Stimulated activated memory B cell treated with anti-CD40 and anti-IgM and Interleukin-4, amounts not matched to agents 10 μg/mL and 1 μg/mL and 100 μg/mL, for 72 hours (primary cell): Measurements from ENCODE around the gene SNAP29.
"Not testable (repeated sequence)": the region's sequence is repeated elsewhere in the genome, so short reads cannot be mapped to it uniquely, and the experiment has no call there.

Experiments
- ATAC-seq: fragments of 150-1000 bp; cut with Tn5 transposase; 2 replicates; pipeline ENCODE4 v1.10.0; 2021
- H3K27ac Mint-ChIP-seq: one replicate; pipeline ENCODE4 v1.8.0; 2022; ENCODE audit warnings: mild to moderate bottlenecking, mixed read lengths
- H3K27me3 Mint-ChIP-seq: one replicate; pipeline ENCODE4 v1.8.0; 2022; ENCODE audit warnings: mixed read lengths
- H3K36me3 Mint-ChIP-seq: one replicate; pipeline ENCODE4 v1.8.0; 2022; ENCODE audit warnings: mixed read lengths
- H3K4me1 Mint-ChIP-seq: one replicate; pipeline ENCODE4 v1.8.0; 2022; ENCODE audit warnings: mixed read lengths
- H3K4me3 Mint-ChIP-seq: one replicate; pipeline ENCODE4 v1.8.0; 2022; ENCODE audit warnings: mild to moderate bottlenecking, moderate library complexity, mixed read lengths
- H3K9me3 Mint-ChIP-seq: one replicate; pipeline ENCODE4 v1.8.0; 2022; ENCODE audit warnings: mixed read lengths

The SNAP29 gene

GRCh38 chr22:20939457-20940185, 80.8 kb downstream of the SNAP29 start:
- not testable (repeated sequence) for ATAC-seq, H3K27me3 Mint-ChIP-seq, H3K27ac Mint-ChIP-seq, H3K9me3 Mint-ChIP-seq, H3K4me3 Mint-ChIP-seq
- Mint-ChIP-seq H3K4me1 (peaks cover 91% of the 10 kb centered on the region), H3K36me3 (peaks cover 55% of the 10 kb centered on the region)

- Mint-ChIP-seq H3K4me1 (peaks cover 89% of the 10 kb centered on the region), H3K9me3 (no peaks in the 10 kb centered on the region), H3K27ac (no peak overlapping the region), H3K27me3 (no peaks in the 10 kb centered on the region), H3K4me3 (no peak overlapping the region), H3K36me3 (peaks cover 54% of the 10 kb centered on the region)
- ATAC-seq, result no peak
Observed at GRCh38 chr22:20940186-20940651, 81.4 kb downstream of the SNAP29 start.
